ENCODE measurements around the gene CIAO1.

The CIAO1 gene

GRCh38 chr2:96320728-96321622 lies 55.0 kb downstream of the CIAO1 start:
- no peak overlapping the region for H3K27ac ChIP-seq
- no peak for DNase-seq (ENCODE audit: low read depth, low spot score)

Data from epithelial cell of prostate (primary cell).